ENCODE data around the gene SLC2A14. TPM values are rescaled to one million over a fixed set of nuclear protein-coding genes. Genes with fewer than 3 reads are reported as not detected.
"Not testable (repeated sequence)": the region's sequence is repeated elsewhere in the genome, so short reads cannot be mapped to it uniquely, and the experiment has no call there.

SLC2A14 gene
- total RNA-seq = 0.31 TPM

DNA sequence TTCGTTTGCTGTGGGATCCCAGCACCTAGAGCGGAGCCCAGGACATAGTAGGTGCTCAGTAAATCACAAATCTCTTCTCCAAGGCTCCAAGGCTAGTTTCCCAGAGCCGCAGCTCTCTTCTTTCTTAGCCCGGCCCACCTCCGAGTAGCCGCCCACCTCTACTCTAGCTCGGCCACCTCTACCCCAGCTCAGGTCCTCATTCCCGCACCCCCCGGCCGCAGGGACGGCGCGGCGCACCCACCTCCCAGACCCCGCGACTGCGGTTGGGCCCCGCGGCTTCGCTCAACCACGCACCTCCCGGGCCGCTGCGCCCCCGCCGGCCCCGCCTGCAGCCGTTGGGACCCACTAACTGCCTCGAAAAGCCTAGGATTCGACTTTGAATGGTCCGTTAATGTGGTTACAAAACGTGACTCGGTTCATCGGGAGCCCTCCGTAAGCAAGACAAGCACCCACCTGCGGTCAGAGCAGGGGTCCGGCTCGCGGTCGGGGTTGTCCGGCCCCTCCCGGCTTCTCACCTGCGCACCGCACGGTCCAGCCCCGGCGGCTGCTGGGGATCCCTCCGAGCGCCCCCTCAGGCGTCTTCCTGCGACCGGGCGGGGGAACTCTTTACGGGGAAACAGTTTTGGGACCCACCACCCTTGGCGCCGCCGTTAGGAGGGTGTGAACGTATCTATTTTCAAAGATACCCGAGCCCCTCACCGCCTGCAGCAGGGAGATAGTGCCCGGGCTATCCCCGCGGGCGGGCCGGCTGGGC is at the start of gene SLC2A14:
Gene SLC2A14, minus strand, starts transcription at position 350 of the 754 bp plus-strand sequence. CDS start 3,035 bp downstream, outside the sequence.
- no peak for DNase-seq (ENCODE audit: low spot score)

- DNase-seq (ENCODE audit: low spot score) = not testable (repeated sequence)
Observed at GRCh38 chr12:7921181-7921580, 48.5 kb upstream of the SLC2A14 start.

GRCh38 chr12:7918268-7918590 is 45.5 kb upstream of the SLC2A14 start:
- not testable (repeated sequence) for DNase-seq (ENCODE audit: low spot score)

- no peak for DNase-seq (ENCODE audit: low spot score)
Observed at GRCh38 chr12:7917392-7918267, 44.9 kb upstream of the SLC2A14 start.

GRCh38 chr12:7916936-7917335 is 44.2 kb upstream of the SLC2A14 start:
- no peak for DNase-seq (ENCODE audit: low spot score)

- no peak for DNase-seq (ENCODE audit: low spot score)
Observed at GRCh38 chr12:7915661-7916403, 43.1 kb upstream of the SLC2A14 start.

DNA sequence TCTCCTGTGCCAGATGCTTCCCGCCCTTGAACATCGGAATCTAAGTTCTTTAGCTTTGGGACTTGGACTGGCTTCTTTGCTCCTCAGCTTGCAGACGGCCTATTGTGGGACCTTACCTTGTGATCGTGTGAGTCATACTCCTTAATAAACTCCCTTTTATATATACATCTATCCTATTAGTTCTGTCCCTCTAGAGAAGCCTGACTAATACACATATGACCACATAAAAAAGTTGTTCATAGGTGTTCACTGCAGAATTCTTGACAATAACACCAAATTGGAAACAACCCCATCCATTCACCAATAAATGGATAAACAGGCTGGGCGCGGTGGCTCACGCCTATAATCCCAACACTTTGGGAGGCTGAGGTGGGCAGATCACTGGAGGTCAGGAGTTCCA is 37.4 kb upstream of the SLC2A14 start:
- DNase-seq (ENCODE audit: low spot score) = not testable (repeated sequence)

DNA sequence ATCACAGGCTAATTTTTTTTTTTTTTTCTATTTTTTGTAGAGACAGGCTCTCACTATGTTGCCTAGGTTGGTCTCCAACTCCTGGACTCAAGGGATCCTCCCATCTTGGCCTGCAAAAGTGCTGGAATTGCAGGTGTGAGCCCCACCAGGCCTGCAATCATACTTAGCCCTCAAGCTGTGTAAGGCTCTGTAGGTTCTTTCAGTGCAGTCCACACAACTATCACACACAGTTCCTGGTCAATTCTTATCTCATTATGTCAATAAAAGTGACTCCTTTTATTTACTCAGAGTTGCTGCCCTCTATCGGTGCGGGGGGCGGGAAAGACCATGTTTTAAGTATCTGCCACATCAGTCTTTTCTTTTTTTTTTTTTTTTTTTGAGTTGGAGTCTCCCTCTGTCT is 34.3 kb upstream of the SLC2A14 start:
- DNase-seq (ENCODE audit: low spot score) = no peak

- not testable (repeated sequence) for DNase-seq (ENCODE audit: low spot score)
Observed at GRCh38 chr12:7906303-7906702, 33.6 kb upstream of the SLC2A14 start.

DNA sequence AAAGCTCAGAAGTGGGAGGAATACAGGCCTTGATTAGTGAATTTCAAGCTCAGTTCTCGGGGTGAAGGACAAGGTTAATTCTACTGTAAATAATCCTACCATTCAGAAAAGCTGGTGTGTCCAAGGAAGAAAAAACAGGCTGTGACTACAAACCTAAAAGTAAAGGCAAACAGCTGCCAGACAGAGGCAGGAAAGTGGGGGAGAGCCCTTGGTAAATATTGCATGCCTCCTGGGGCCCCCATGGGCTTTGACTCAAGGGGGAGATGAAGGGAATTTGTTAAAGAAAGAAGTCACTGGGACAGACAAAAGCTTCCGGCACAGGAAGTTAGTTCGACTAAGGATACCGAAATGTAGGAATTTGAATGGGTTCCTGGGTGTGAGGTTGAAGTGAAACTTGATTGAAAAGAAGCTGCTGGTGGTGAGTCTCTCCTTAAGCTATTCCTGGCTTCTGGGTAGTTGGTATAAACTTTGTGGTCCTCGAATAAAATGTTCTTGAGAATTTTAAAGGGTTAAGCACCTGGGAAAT is 32.9 kb upstream of the SLC2A14 start:
- not testable (repeated sequence) for DNase-seq (ENCODE audit: low spot score)

- DNase-seq (ENCODE audit: low spot score) = no peak
Observed at GRCh38 chr12:7905071-7905470, 32.4 kb upstream of the SLC2A14 start.

- DNase-seq (ENCODE audit: low spot score) = not testable (repeated sequence)
Observed at GRCh38 chr12:7902416-7902815, 29.7 kb upstream of the SLC2A14 start.

- no peak for DNase-seq (ENCODE audit: low spot score)
Observed at GRCh38 chr12:7899755-7900154, 27.0 kb upstream of the SLC2A14 start.

DNA sequence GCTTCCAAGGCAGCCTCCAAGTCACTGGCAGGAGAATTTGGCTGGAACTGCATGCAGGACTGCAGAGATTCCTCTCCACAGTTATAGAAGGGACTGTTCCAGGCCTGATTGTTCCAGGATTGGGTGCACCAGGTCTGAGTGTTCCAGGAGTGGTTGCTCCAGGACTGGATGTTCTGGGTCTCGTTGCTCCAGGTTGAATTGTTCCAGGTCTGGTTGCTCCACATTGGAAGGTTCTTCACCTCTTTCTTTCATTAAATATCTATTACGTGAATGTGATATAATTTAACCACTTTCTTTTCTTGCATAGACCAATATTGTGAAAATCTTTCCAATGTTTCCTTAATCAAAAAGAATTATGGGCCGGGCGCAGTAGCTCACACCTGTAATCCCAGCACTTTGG is 24.0 kb upstream of the SLC2A14 start:
- DNase-seq (ENCODE audit: low spot score) = not testable (repeated sequence)

DNA sequence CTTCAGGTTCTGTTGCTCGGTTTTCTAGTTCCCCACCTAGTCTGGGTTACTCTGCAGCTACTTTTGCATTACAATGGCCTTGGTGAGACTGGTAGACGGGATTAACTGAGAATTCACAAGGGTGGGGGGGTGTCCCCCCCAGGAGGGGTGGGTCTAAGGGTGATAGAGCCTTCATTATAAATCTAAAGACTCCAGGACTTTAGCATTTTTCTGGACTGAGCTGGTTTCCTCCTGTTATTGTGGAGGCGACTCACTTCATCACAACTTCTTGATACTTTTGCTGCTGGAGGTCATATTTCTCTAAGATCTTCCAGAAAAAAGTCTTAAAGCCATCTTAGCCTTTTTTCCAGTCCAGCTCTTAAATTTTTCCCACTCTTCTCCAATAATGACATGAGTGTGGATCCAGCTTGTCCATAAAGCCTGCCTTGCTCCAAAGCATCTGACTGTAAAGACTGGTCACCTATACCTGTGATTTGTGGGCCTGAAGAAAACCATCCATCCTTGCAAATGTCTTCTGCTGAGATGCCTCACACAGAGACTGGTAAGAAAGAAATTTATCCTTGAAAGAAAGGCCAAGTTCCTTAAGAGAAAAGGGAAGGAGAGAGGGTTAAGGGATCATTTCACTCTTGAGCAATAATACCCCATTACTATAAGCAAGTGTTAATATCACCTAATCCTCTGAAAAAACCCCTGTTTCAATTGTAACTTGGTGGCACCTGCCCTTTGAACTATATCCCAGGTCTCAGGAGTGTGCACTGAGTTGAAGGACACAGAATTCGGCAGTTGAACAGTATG is 19.7 kb upstream of the SLC2A14 start:
- DNase-seq (ENCODE audit: low spot score) = no peak

GRCh38 chr12:7884689-7885088 is 12.0 kb upstream of the SLC2A14 start:
- no peak for DNase-seq (ENCODE audit: low spot score)

DNA sequence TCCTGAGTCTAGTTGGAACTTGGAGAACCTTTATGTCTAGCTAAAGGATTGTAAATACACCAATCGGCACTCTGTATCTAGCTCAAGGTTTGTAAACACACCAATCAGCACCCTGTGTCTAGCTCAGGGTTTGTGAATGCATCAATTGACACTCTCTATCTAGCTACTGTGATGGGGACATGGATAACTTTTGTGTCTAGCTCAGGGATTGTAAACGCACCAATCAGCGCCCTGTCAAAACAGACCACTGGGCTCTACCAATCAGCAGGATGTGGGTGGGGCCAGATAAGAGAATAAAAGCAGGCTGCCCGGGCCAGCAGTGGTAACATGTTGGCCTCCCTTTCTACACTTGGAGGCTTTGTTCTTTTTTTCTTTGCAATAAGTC is 9.0 kb upstream of the SLC2A14 start:
- not testable (repeated sequence) for DNase-seq (ENCODE audit: low spot score)

- not testable (repeated sequence) for DNase-seq (ENCODE audit: low spot score)
Observed at GRCh38 chr12:7880952-7881735, 8.4 kb upstream of the SLC2A14 start.

DNA sequence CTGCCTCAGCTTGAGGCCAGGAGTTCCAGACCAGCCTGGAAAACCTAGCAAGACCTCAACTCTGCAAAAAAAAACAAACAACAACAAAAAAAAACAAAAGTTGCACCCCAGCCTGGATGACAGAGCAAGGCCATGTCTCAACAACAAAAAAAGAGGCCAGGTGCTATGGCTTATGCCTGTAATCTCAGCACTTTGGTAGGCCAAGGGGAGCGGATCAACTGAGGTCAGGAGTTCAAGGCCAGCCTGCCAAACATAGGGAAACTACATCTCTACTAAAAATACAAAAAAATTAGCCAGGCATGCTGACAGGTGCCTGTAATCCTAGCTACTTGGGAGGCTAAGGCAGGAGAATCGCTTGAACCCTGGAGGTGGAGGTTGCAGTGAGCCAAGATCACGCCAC is 6.5 kb upstream of the SLC2A14 start:
- DNase-seq (ENCODE audit: low spot score) = no peak

GRCh38 chr12:7877420-7877819 is 4.7 kb upstream of the SLC2A14 start:
- no peak for DNase-seq (ENCODE audit: low spot score)

Data from ureter (tissue), 1 donor.